ENCODE results near the gene ARID1B. TPM values are rescaled to one million over a fixed set of nuclear protein-coding genes. Genes with fewer than 3 reads are reported as not detected.

The ARID1B gene
- total and polyA plus RNA-seq, 2 of the 13 experiments (the other 11 are each of a cell fraction or from before 2014, with no cell fraction given) = 20.1 to 32.6 TPM

DNA sequence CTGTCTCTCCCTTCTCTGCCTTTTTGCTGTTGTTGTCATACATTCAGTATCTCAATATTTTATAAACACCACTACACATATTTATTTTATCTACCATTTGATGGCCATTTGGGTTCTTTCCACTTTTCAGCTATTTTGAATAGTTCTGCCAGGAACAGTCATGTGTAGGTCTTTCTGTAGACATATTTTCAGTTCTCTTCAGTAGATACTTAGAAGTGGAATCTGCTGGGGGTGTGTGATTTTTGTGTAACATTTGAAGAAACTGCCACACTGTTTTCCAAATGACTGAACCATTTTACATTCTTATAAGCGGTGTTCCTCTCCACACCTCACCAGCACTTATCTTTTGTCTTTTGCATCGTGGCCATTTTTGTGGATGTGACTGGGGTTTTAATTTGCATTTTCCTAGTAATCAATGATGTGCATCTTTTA is 197.7 kb downstream of the ARID1B start:
- in situ Hi-C loops (cut with HindIII; ENCODE audit: extremely low pct_ligation_motif_present, low pct_unique_long_range_greater_than_20kb) = no loop called here
- H4K20me1 ChIP-seq (ENCODE audit: insufficient read depth, low read length) = peaks cover 10% of the 10 kb centered on the region; the same call in 1 of the 2 replicates
- no peak overlapping the region for H3K27ac ChIP-seq (ENCODE audit: extremely low read length, insufficient read depth, low read length)
- no peaks in the 10 kb centered on the region for H3K9me3 ChIP-seq (ENCODE audit: low read length)
- H3K79me2 ChIP-seq (ENCODE audit: insufficient read depth, low read length) = peaks cover 52% of the 10 kb centered on the region
- no peak overlapping the region for H3K4me2 ChIP-seq (ENCODE audit: low read depth, low read length)
- H3K27me3 ChIP-seq (ENCODE audit: control insufficient read depth in 1 of 2, insufficient read depth in 2 of 2, low read length in 2 of 2) = no peaks in the 10 kb centered on the region
- peak; percentile 78 for TF ChIP-seq ZNF317 (CRISPR knock-in tag; IDR thresholded peaks at IDR 0.05)
- TF ChIP-seq ZNF781 (CRISPR knock-in tag; IDR thresholded peaks at IDR 0.05; ENCODE audit: borderline replicate concordance, not compliant biosample characterization) = no peak
- WGBS (ENCODE audit: low lambda C conversion rate) = 98% methylated on average over 2 of the region's 2 CpGs
- no peaks in the 10 kb centered on the region for H3K4me1 ChIP-seq (ENCODE audit: insufficient read depth, low read length)
- POLR2A ChIA-PET = no interaction called here
- DNase-seq (ENCODE audit: low spot score) (no peak), FAIRE-seq (no peak), ATAC-seq (no peak)
- H3K4me3 ChIP-seq (replicated peaks in 1 of 3; ENCODE audit: insufficient read depth in 1 of 3, low read depth in 2 of 3, low read length in 3 of 3) = no peak overlapping the region
- CTCF ChIA-PET (ENCODE audit: low intra/inter-chr PET ratio, low total read pairs) = no interaction called here
- no TSS peak for BruUV-seq (replicated peaks)
- no peak overlapping the region for H3K9ac ChIP-seq (ENCODE audit: insufficient read depth, low read depth, low read length)
- H2AFZ ChIP-seq (ENCODE audit: low read length) = no peak overlapping the region
- H3K36me3 ChIP-seq (replicated peaks in 1 of 2; ENCODE audit: control insufficient read depth in 1 of 2, insufficient read depth in 2 of 2, low read length in 2 of 2) = no peaks in the 10 kb centered on the region
- intact Hi-C loops (cut with micrococcal nuclease; ENCODE audit: unreplicated experiment) = no loop called here

DNA sequence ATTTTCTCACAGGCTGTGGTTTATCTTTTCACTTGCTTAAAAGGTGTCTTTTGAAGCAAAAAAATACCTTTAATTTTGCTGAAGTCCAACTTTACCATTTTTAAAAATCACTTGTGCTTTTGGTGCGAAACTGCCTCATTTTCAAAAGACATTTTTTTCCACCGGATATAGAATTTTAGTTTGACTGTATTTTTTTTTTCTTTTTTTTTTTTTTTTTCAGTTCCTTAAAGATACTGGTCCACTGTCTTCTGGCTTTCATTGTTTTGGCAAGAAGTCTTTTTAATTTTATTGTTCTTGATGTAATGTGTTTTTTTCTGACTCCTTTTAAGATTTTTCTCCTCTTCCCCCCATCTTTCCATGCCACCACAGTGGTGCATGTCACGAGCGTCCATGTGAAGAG is 198.2 kb downstream of the ARID1B start:
- in situ Hi-C loops (cut with HindIII; ENCODE audit: extremely low pct_ligation_motif_present, low pct_unique_long_range_greater_than_20kb) (no loop called here), intact Hi-C loops (cut with micrococcal nuclease; ENCODE audit: unreplicated experiment) (no loop called here)
- peaks cover 55% of the 10 kb centered on the region for H3K79me2 ChIP-seq (ENCODE audit: insufficient read depth, low read length)
- 96% methylated on average over 4 of the region's 4 CpGs for WGBS (ENCODE audit: low lambda C conversion rate)
- BruUV-seq (replicated peaks) = no TSS peak
- DNase-seq (ENCODE audit: low spot score) (no peak), FAIRE-seq (no peak), ATAC-seq (no peak)
- H3K4me3 ChIP-seq (replicated peaks in 1 of 3; ENCODE audit: insufficient read depth in 1 of 3, low read depth in 2 of 3, low read length in 3 of 3) = no peak overlapping the region
- no peak overlapping the region for H3K9ac ChIP-seq (ENCODE audit: insufficient read depth, low read depth, low read length)
- TF ChIP-seq RELA (CRISPR knock-in tag; IDR thresholded peaks at IDR 0.05) (no peak), ZNF547 (CRISPR knock-in tag; IDR thresholded peaks at IDR 0.05) (no peak), ZNF577 (CRISPR knock-in tag; IDR thresholded peaks at IDR 0.05; ENCODE audit: borderline replicate concordance, low read depth) (no peak), ZNF282 (IDR thresholded peaks at IDR 0.05; ENCODE audit: partially characterized antibody) (no peak), GTF3A (CRISPR knock-in tag; conservative IDR thresholded peaks at IDR 0.05) (no peak), SRSF1 (optimal IDR thresholded peaks at IDR 0.05; ENCODE audit: low read depth, low read length) (no peak), JUND (CRISPR knock-in tag; IDR thresholded peaks at IDR 0.05) (no peak), KDM6A (CRISPR knock-in tag; IDR thresholded peaks at IDR 0.05; ENCODE audit: low read depth) (no peak), ZBTB33 (CRISPR knock-in tag; IDR thresholded peaks at IDR 0.05) (no peak), ATRX (CRISPR knock-in tag; IDR thresholded peaks at IDR 0.05; ENCODE audit: borderline replicate concordance) (no peak)
- TF ChIP-seq, protein P1, sequence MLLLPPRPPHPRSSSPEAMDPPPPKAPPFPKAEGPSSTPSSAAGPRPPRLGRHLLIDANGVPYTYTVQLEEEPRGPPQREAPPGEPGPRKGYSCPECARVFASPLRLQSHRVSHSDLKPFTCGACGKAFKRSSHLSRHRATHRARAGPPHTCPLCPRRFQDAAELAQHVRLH (CRISPR knock-in tag; IDR thresholded peaks at IDR 0.05; ENCODE audit: borderline replicate concordance, low read depth) = no peak
- TF ChIP-seq, protein P2, sequence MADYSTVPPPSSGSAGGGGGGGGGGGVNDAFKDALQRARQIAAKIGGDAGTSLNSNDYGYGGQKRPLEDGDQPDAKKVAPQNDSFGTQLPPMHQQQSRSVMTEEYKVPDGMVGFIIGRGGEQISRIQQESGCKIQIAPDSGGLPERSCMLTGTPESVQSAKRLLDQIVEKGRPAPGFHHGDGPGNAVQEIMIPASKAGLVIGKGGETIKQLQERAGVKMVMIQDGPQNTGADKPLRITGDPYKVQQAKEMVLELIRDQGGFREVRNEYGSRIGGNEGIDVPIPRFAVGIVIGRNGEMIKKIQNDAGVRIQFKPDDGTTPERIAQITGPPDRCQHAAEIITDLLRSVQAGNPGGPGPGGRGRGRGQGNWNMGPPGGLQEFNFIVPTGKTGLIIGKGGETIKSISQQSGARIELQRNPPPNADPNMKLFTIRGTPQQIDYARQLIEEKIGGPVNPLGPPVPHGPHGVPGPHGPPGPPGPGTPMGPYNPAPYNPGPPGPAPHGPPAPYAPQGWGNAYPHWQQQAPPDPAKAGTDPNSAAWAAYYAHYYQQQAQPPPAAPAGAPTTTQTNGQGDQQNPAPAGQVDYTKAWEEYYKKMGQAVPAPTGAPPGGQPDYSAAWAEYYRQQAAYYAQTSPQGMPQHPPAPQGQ (CRISPR knock-in tag; IDR thresholded peaks at IDR 0.05; ENCODE audit: borderline replicate concordance) = no peak
- H3K4me1 ChIP-seq (ENCODE audit: insufficient read depth, low read length) = no peaks in the 10 kb centered on the region
- POLR2A ChIA-PET = no interaction called here
- peaks cover 10% of the 10 kb centered on the region; the same call in 1 of the 2 replicates for H4K20me1 ChIP-seq (ENCODE audit: insufficient read depth, low read length)
- CTCF ChIA-PET (ENCODE audit: low intra/inter-chr PET ratio, low total read pairs) = no interaction called here
- H3K4me2 ChIP-seq (ENCODE audit: low read depth, low read length) = no peak overlapping the region
- H3K27ac ChIP-seq (ENCODE audit: extremely low read length, insufficient read depth, low read length) = no peak overlapping the region
- no peak overlapping the region for H2AFZ ChIP-seq (ENCODE audit: low read length)
- H3K9me3 ChIP-seq (ENCODE audit: low read length) = no peaks in the 10 kb centered on the region
- no peaks in the 10 kb centered on the region for H3K27me3 ChIP-seq (ENCODE audit: control insufficient read depth in 1 of 2, insufficient read depth in 2 of 2, low read length in 2 of 2)
- no peaks in the 10 kb centered on the region for H3K36me3 ChIP-seq (replicated peaks in 1 of 2; ENCODE audit: control insufficient read depth in 1 of 2, insufficient read depth in 2 of 2, low read length in 2 of 2)
